GM21737 (cell line): ENCODE data around the gene MS4A3.
"Not testable (repeated sequence)": the region's sequence is repeated elsewhere in the genome, so short reads cannot be mapped to it uniquely, and the experiment has no call there.

Experiments
- ATAC-seq: cut with Tn5 transposase; IDR thresholded peaks from one replicate; pipeline ENCODE4 v1.9.1; 2021; ENCODE audit warnings: mild to moderate bottlenecking, moderate library complexity; ENCODE audit not compliant: unreplicated experiment

MS4A3 gene

DNA sequence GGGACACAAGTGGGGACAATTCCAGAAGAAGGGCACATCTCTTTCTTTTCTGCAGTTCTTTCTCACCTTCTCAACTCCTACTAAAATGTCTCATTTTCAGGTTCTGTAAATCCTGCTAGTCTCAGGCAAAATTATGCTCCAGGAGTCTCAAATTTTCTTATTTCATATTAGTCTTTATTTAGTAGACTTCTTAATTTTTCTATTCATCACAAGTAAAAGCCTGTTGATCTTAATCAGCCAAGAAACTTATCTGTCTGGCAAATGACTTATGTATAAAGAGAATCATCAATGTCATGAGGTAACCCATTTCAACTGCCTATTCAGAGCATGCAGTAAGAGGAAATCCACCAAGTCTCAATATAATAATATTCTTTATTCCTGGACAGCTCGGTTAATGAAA, 31.9 kb downstream of the MS4A3 start, which contains the start of gene MS4A2:
MS4A2 (plus strand) TSS at position 301 of the 400 bp plus-strand sequence. CDS start 102 bp downstream, outside the sequence.
- ATAC-seq: no peak

DNA sequence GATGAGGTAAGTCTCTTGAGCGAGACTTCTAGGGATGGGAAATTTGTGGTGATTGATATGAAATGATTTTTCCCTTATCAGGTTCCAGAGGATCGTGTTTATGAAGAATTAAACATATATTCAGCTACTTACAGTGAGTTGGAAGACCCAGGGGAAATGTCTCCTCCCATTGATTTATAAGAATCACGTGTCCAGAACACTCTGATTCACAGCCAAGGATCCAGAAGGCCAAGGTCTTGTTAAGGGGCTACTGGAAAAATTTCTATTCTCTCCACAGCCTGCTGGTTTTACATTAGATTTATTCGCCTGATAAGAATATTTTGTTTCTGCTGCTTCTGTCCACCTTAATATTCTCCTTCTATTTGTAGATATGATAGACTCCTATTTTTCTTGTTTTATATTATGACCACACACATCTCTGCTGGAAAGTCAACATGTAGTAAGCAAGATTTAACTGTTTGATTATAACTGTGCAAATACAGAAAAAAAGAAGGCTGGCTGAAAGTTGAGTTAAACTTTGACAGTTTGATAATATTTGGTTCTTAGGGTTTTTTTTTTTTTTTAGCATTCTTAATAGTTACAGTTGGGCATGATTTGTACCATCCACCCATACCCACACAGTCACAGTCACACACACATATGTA, 39.1 kb downstream of the MS4A3 start:
- ATAC-seq: no peak

DNA sequence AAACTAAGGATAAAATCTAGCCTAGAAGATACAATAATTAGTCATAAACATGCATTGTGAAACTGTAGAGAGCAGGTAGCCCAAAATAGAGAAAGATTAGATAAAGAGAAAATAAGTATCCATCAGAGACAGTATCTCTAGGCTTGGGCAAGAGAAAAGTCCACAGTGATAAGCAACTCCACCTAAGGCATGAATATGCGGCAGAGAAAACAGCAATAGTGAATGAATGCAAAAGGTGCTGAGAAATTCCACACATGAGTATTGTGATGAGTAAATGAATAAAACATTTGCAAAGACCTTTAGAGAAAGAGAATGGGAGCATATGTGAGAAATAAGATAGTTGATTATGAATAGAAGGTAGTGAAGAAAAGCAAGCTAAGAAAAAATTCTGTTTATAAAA, 40.7 kb downstream of the MS4A3 start:
- ATAC-seq: no peak

DNA sequence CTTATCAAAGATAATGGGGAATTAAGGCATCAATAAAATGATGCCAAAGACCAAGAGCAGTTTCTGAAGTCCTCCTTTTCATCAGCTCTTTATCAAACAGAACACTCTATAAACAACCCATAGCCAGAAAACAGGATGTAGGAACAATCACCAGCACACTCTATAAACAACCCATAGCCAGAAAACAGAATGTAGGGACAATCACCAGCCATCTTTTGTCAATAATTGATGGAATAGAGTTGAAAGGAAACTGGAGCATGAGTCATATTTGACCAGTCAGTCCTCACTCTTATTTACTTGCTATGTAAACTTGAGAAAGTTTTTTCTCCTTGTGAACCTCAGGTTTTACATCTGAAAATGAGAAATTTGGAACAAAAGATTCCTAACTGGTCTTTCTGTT, 42.0 kb downstream of the MS4A3 start:
- ATAC-seq: no peak

DNA sequence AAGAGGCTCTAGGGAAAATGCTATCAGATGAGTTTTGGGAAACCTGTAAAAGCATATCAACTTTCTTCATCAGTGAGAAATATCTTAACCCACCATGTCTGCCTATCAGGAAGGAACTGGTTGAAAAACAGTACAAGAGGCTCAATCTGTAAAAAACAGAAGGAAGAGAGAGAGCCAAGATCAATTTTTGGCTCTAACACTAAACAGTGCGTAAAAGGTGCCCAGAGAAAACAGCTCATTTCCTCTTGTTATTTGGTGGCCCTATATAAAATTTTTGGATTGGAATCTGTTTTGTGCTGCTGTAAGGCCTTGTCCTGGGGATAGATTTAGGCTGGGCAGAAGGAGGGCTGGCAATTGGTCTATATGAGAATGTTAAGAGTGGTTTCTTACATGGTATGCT, 44.1 kb downstream of the MS4A3 start:
- no peak for ATAC-seq

DNA sequence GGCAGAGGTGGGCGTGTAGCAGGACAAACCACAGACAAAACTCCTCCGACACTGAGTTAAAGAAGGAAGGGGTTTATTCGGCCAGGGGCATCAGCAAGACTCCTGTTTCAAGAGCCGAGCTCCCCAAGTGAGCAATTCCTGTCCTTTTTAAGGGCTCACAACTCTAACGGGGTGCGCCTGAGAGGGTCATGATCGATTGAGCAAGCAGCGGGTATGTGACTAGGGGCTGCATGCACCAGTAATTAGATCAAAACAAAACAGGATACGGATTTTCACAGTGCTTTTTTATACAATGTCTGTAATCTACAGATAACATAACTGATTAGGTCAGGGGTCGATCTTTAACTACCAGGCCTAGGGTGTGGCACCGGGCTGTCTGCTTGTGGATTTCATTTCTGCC, 44.9 kb downstream of the MS4A3 start:
- ATAC-seq: not testable (repeated sequence)

DNA sequence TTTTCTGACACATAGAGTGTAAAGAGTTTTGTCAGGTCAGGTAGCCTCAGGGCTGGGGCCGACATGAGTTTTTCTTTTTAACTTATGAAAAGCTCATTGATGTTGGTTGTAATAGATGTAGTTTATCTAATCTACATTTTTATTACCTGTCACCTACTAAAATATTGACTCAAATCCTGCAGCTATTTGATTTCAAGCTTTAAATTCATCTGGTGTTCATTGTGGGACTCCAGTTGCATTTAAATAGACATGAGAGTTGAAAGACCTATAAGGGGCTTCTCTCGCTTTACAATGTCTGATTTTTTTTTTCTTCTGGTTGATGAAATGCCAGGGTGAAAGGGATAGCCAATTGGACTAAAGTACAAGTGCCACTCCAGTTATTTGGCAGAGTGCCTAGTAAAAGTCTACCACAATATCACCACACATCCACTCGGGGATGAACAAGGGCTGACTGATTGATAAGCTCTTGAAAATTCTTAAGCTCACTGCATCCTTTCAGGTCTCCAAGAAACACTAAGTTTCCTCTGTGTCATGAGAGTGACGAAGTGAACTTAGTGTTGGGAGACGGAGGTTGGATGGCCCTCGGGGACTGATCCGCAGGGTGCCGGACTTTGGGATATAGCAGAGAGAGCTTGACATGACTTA, 48.1 kb downstream of the MS4A3 start:
- ATAC-seq: not testable (repeated sequence)

DNA sequence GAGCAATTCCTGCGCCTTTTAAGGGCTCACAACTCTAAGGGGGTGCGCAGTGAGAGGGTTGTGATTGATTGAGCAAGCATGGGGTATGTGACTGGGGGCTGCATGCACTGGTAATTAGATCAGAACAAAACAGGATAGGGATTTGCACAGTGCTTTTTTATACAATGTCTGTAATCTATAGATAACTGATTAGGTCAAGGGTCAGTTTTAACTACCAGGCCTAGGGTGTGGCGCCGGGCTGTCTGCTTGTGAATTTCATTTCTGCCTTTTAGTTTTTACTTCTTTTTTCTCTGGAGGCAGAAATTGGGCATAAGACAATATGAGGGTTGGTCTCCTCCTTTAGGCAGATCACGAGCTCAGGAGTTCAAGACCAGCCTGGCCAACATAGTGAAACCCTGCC, 52.2 kb downstream of the MS4A3 start:
- ATAC-seq: not testable (repeated sequence)

DNA sequence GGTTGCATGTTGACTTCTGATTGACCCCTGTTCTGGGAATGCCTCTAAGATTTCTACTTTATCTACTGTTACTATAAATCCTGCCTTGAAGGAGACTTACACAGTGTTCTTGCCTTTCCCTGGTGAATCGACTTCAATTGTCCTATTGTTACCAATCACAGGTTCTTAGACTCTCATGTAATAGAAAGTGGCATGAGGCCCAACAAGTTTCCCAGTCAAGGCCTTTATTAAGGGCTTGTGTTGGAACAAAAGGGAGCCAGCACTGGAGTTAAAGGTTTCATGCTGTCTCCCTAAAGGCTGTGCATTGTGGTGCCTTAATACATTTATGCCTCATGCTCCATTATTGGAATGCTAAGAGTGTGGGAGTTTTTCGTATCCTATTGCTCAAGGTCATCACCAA, 55.3 kb downstream of the MS4A3 start:
- ATAC-seq: no peak

DNA sequence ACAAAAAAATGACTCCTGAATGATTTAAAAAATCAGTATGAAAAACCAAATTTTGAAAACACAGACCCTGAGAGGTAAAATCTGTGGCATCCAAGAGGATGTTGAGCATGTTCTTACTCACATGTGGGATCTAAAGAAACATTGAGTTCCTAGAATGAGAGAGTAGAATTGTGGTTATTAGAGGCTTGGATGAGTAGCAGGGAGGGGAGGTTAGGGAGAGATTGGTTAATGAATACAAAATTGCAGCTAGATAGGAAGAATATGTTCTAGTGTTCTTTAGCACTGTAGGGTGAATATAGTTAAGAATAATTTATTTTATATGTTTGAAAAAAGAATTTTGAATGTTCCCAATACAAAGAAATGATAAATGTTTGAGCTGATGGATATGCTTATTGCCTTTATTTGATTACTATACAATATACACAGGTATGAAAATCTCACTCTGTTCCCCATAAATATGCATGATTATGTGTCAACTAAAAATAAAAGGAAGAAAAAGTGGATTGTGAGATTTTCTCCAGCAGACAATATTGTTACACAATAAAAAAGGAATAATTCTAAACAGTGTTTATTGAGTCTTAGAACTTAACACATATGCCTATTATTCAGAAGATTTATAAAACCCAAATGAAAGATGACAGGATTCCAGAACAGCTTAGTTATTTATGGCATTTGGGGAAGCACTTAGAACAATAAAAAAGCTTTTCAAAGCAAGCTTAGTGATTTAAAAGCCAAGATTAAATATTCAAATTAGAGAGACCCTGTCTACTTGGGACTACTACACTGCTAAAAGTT, 60.7 kb downstream of the MS4A3 start:
- no peak for ATAC-seq

DNA sequence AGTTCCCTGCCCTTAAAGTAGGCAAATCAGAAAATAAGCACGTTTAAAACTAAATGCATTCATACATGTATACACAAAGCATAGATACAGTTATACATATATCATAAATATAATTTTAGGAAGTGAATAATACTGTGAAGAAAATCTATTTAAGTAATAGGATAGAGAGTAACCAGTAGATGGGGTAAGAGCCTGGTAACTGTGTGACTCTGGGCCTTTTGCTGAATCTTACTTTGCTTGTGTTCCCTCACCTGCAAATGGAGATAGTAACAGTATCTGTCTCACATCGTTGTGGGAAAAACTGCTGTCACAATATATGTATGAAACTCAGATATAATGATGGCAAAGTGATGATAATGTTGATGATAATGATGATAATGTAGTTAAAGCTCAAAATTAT, 61.9 kb downstream of the MS4A3 start:
- ATAC-seq: no peak

DNA sequence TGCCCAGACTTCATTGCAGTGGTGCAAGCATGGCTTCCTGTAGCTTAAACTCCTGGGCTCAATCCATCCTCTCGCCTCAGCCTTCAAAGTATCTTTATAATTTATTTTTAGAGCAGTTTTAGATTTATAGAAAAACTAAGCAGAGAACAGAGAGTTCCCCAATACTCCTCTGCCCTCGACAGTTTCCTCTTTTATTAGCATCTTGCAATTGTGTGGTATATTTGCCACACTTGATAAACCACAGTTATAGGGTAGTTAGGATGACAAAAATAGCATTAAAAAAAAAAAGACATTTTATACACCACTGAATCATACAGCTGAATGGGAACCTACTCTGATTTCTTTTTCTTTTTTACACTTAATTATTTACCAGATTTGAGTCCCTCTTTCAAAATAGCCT, 63.2 kb downstream of the MS4A3 start:
- ATAC-seq: no peak
